ENCODE measurements around the gene THSD7A. TPM values are rescaled to one million over a fixed set of nuclear protein-coding genes. Genes with fewer than 3 reads are reported as not detected.

THSD7A gene
- total and polyA plus RNA-seq, 2 of the 4 experiments (the other 2 are of a cell fraction), result 0.02 to 0.18 TPM

GRCh38 chr7:11587814-11588213 lies 244.2 kb downstream of the THSD7A start:
- ATAC-seq (ENCODE audit: low read depth) (no peak), DNase-seq (no peak)
- Histone ChIP-seq H3K9me1 (ENCODE audit: insufficient read depth, low read length) (no peaks in the 10 kb centered on the region), H3K14ac (replicated peaks; ENCODE audit: low read depth, low read length) (no peak overlapping the region), H2BK120ac (ENCODE audit: low read depth, low read length) (no peak overlapping the region), H2BK5ac (ENCODE audit: low read depth, low read length, poor library complexity, severe bottlenecking) (no peak overlapping the region), H2AK5ac (ENCODE audit: low read depth, low read length) (no peak overlapping the region), H3K36me3 (ENCODE audit: control insufficient read depth, insufficient read depth, low read length) (no peaks in the 10 kb centered on the region), H3K23ac (ENCODE audit: low read depth, low read length) (no peak overlapping the region), H3K27ac (ENCODE audit: insufficient read depth, low read length) (no peak overlapping the region), H3K9me3 (ENCODE audit: control insufficient read depth, insufficient read depth, low read length) (no peaks in the 10 kb centered on the region; the same call in 1 of the 2 replicates), H3K79me1 (ENCODE audit: low read depth in 1 of 2, low read length in 2 of 2) (no peaks in the 10 kb centered on the region), H2AFZ (replicated peaks; ENCODE audit: low read length, poor library complexity) (no peak overlapping the region), H4K20me1 (ENCODE audit: insufficient read depth, low read length) (no peaks in the 10 kb centered on the region), H2BK15ac (ENCODE audit: low read depth, low read length) (no peak overlapping the region), H3K18ac (ENCODE audit: low read depth, low read length) (no peak overlapping the region), H4K91ac (ENCODE audit: insufficient read depth, low read depth, low read length) (no peak overlapping the region), H3K56ac (ENCODE audit: extremely low read depth, insufficient read depth, low read length) (no peak overlapping the region), H3K4me2 (ENCODE audit: low read depth, low read length) (no peak overlapping the region), H2AK9ac (replicated peaks; ENCODE audit: low read depth, low read length, poor library complexity) (no peak overlapping the region), H2BK20ac (ENCODE audit: low read depth, low read length) (no peak overlapping the region), H4K8ac (ENCODE audit: low read depth in 2 of 2, low read length in 2 of 2) (no peak overlapping the region), H3K4me1 (ENCODE audit: control insufficient read depth, insufficient read depth, low read length) (no peaks in the 10 kb centered on the region), H3K27me3 (ENCODE audit: control insufficient read depth, insufficient read depth, low read length) (no peaks in the 10 kb centered on the region), H3K4me3 (ENCODE audit: insufficient read depth, low read depth, low read length) (no peak overlapping the region), H4K5ac (ENCODE audit: low read depth, low read length) (no peak overlapping the region), H3K4ac (ENCODE audit: low read depth, low read length) (no peak overlapping the region), H3K9ac (ENCODE audit: low read depth, low read length) (no peak overlapping the region)
- BruUV-seq (replicated peaks), result no TSS peak
- TF ChIP-seq RFX5 (IDR thresholded peaks at IDR 0.05; ENCODE audit: low read depth, low read length) (no peak), MXI1 (IDR thresholded peaks at IDR 0.05; ENCODE audit: borderline replicate concordance, low read depth, low read length) (no peak)
- ChIA-PET POLR2A (ENCODE audit: unreplicated experiment) (no interaction called here), CTCF (interaction anchor here (0.6 kb wide), 1 partner anchor 825 kb away, joined by 3 read pairs; no protein-coding TSS in a partner anchor)
- in situ Hi-C loops (cut with MboI; ENCODE audit: low sequenced_read_pairs) (no loop called here), intact Hi-C loops (cut with micrococcal nuclease) (no loop called here), dilution Hi-C loops (cut with HindIII; ENCODE audit: low sequenced_read_pairs, unreplicated experiment) (no loop called here)
- no CpG with 5 or more reads among the region's 1 CpG for WGBS, 2 experiments (ENCODE audit: extremely low coverage in 2 of 2, insufficient read length in 1 of 2)

Measured in IMR-90 (cell line).